GM12801 (cell line): ENCODE measurements around the gene IL2RA.

Experiments used
- CTCF ChIP-seq: IDR thresholded peaks from one replicate; pipeline ENCODE4 v1.5.1; 2011; ENCODE audit warnings: control low read depth; ENCODE audit not compliant: insufficient read length; ENCODE audit errors: extremely low read depth

IL2RA gene

GRCh38 chr10:6062101-6062771 is at the start of gene IL2RA:
IL2RA (minus strand) TSS chr10:6062367; CDS start chr10:6062151, 216 bp downstream.
- no peak for TF ChIP-seq CTCF

- TF ChIP-seq CTCF, result no peak
These were observed 48.0 kb upstream of the IL2RA start for GRCh38 chr10:6110136-6110535.

- no peak for TF ChIP-seq CTCF
These were observed 47.2 kb upstream of the IL2RA start for GRCh38 chr10:6109444-6109775.

- no peak for TF ChIP-seq CTCF
These were observed 46.7 kb upstream of the IL2RA start for GRCh38 chr10:6108631-6109443.

GRCh38 chr10:6108072-6108471 is 45.9 kb upstream of the IL2RA start:
- no peak for TF ChIP-seq CTCF

GRCh38 chr10:6103591-6103990 is 41.4 kb upstream of the IL2RA start:
- no peak for TF ChIP-seq CTCF

- TF ChIP-seq CTCF, result no peak
These were observed 40.0 kb upstream of the IL2RA start for GRCh38 chr10:6102128-6102527.
